C4-2B (cell line): ENCODE data around the gene KREMEN2.

ENCODE experiments used
- CTCF ChIP-seq: fragments of 450-650 bp; conservative IDR thresholded peaks from 2 replicates; pipeline ENCODE4 v1.5.1; 2017; ENCODE audit warnings: mild to moderate bottlenecking
- ZFX ChIP-seq: fragments of 450-650 bp; IDR thresholded peaks from 2 replicates; pipeline ENCODE4 v1.6.1; 2017

- TF ChIP-seq CTCF: no peak
- no peak for TF ChIP-seq ZFX
These were observed 48.7 kb upstream of the KREMEN2 start for GRCh38 chr16:2915196-2915929.
